HepG2 (cell line): ENCODE data around the gene CAMK1. TPM values are rescaled to one million over a fixed set of nuclear protein-coding genes. Genes with fewer than 3 reads are reported as not detected.
A peak's percentile ranks its signal among the peaks of the same experiment; 100 is the strongest.

Experiments
- ATRX ChIP-seq: sonication (generic); formaldehyde crosslinking; IDR thresholded peaks from 2 replicates; pipeline ENCODE4 v1.4.0; 2020; ENCODE audit warnings: missing genetic modification reagents, borderline replicate concordance
- CHCHD3 ChIP-seq: sonication (generic); formaldehyde crosslinking; IDR thresholded peaks from 2 replicates; pipeline ENCODE4 v1.8.0; 2022; ENCODE audit warnings: mild to moderate bottlenecking, missing genetic modification reagents, moderate library complexity
- DR1 ChIP-seq: sonication (generic); formaldehyde crosslinking; IDR thresholded peaks from 2 replicates; pipeline ENCODE4 v1.8.0; 2021; ENCODE audit warnings: mild to moderate bottlenecking, missing genetic modification reagents, inconsistent platforms
- EP300 ChIP-seq, 3 experiments: sonication (generic) in 1 of 3; formaldehyde crosslinking in 1 of 3; IDR thresholded peaks; 2 replicates each; pipeline versions ENCODE4 v1.5.1 to v1.6.1; 2011 to 2020; ENCODE audit warnings: low read depth in 2 of 3, low read length in 2 of 3, borderline replicate concordance in 1 of 3, improper control_type of control experiment in 1 of 3, mild to moderate bottlenecking in 1 of 3, missing genetic modification reagents in 1 of 3, moderate library complexity in 1 of 3
- PCBP2 ChIP-seq: fragments of 200-400 bp; formaldehyde crosslinking; optimal IDR thresholded peaks from 2 replicates; pipeline ENCODE3; 2018; ENCODE audit warnings: low read length, low read depth; ENCODE audit not compliant: poor library complexity, severe bottlenecking
- SKI ChIP-seq: fragments of 450-650 bp; IDR thresholded peaks from one replicate; pipeline ENCODE4 v1.6.1; 2018; ENCODE audit warnings: mild to moderate bottlenecking; ENCODE audit not compliant: partially characterized antibody
- TFE3 ChIP-seq: IDR thresholded peaks from 2 replicates; pipeline ENCODE4 v1.6.1; 2016
- THAP11 ChIP-seq: IDR thresholded peaks from 2 replicates; pipeline ENCODE4 v1.6.1; 2016; ENCODE audit warnings: missing biosample characterization, missing genetic modification reagents
- ZBTB2 ChIP-seq: sonication (generic); formaldehyde crosslinking; IDR thresholded peaks from 2 replicates; pipeline ENCODE4 v1.8.0; 2022; ENCODE audit warnings: low read depth, missing genetic modification reagents
- ZNF83 ChIP-seq: sonication (generic); formaldehyde crosslinking; IDR thresholded peaks from 2 replicates; pipeline ENCODE4 v1.4.0; 2020; ENCODE audit warnings: missing genetic modification reagents, mild to moderate bottlenecking, borderline replicate concordance
- polyA plus RNA-seq, 8 experiments: library from polyadenylated mRNA; depleted of rRNA in 3 of 8; stranded (reverse) in 7 of 8; unstranded in 1 of 8; fragments of >200 nt; fragmentation: Illumina TruSeq in 4 of 8; extraction: Trizol in 4 of 8; gene quantifications; 2 replicates each; pipeline versions ENCODE4 v1.2.1 to v1.2.3, GENCODE V29; 2011 to 2016; ENCODE audit warnings: low read depth in 4 of 8, missing spikeins in 1 of 8, mixed read lengths in 1 of 8; ENCODE audit not compliant: insufficient read depth in 1 of 8
- total RNA-seq, 5 experiments: library from RNA; depleted of rRNA; stranded (reverse); fragments of >200 nt; fragmentation: Illumina TruSeq; extraction: Trizol; gene quantifications; 2 replicates each; pipeline ENCODE4 v1.2.3, GENCODE V29; 2016; ENCODE audit warnings: low read depth in 1 of 5
- TF ChIP-seq, protein P1 (sequence below): sonication (generic); formaldehyde crosslinking; IDR thresholded peaks from 2 replicates; pipeline ENCODE4 v1.4.0; 2020; ENCODE audit warnings: missing genetic modification reagents
- TF ChIP-seq, protein P2 (sequence below): sonication (generic); formaldehyde crosslinking; IDR thresholded peaks from 2 replicates; pipeline ENCODE4 v1.5.0; 2020; ENCODE audit warnings: mild to moderate bottlenecking, missing genetic modification reagents
- TF ChIP-seq, protein P3 (sequence below): IDR thresholded peaks from 2 replicates; pipeline ENCODE4 v1.6.1; 2016; ENCODE audit warnings: low read depth
- TF ChIP-seq, protein P4 (sequence below): sonication (generic); formaldehyde crosslinking; conservative IDR thresholded peaks from 2 replicates; pipeline ENCODE4 v1.4.0; 2020; ENCODE audit warnings: missing genetic modification reagents

The CAMK1 gene
- total and polyA plus RNA-seq, 2 of the 13 experiments (the other 11 are each of a cell fraction or from before 2014, with no cell fraction given), result 26.4 to 53.3 TPM

GRCh38 chr3:9749645-9750555 is 19.8 kb downstream of the CAMK1 start, which contains the start of gene OGG1 (continued):
- TF ChIP-seq, protein P1, sequence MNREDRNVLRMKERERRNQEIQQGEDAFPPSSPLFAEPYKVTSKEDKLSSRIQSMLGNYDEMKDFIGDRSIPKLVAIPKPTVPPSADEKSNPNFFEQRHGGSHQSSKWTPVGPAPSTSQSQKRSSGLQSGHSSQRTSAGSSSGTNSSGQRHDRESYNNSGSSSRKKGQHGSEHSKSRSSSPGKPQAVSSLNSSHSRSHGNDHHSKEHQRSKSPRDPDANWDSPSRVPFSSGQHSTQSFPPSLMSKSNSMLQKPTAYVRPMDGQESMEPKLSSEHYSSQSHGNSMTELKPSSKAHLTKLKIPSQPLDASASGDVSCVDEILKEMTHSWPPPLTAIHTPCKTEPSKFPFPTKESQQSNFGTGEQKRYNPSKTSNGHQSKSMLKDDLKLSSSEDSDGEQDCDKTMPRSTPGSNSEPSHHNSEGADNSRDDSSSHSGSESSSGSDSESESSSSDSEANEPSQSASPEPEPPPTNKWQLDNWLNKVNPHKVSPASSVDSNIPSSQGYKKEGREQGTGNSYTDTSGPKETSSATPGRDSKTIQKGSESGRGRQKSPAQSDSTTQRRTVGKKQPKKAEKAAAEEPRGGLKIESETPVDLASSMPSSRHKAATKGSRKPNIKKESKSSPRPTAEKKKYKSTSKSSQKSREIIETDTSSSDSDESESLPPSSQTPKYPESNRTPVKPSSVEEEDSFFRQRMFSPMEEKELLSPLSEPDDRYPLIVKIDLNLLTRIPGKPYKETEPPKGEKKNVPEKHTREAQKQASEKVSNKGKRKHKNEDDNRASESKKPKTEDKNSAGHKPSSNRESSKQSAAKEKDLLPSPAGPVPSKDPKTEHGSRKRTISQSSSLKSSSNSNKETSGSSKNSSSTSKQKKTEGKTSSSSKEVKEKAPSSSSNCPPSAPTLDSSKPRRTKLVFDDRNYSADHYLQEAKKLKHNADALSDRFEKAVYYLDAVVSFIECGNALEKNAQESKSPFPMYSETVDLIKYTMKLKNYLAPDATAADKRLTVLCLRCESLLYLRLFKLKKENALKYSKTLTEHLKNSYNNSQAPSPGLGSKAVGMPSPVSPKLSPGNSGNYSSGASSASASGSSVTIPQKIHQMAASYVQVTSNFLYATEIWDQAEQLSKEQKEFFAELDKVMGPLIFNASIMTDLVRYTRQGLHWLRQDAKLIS (CRISPR knock-in tag), result no peak
- TF ChIP-seq, protein P2, sequence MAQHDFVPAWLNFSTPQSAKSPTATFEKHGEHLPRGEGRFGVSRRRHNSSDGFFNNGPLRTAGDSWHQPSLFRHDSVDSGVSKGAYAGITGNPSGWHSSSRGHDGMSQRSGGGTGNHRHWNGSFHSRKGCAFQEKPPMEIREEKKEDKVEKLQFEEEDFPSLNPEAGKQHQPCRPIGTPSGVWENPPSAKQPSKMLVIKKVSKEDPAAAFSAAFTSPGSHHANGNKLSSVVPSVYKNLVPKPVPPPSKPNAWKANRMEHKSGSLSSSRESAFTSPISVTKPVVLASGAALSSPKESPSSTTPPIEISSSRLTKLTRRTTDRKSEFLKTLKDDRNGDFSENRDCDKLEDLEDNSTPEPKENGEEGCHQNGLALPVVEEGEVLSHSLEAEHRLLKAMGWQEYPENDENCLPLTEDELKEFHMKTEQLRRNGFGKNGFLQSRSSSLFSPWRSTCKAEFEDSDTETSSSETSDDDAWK (CRISPR knock-in tag), result no peak
- TF ChIP-seq, protein P3, sequence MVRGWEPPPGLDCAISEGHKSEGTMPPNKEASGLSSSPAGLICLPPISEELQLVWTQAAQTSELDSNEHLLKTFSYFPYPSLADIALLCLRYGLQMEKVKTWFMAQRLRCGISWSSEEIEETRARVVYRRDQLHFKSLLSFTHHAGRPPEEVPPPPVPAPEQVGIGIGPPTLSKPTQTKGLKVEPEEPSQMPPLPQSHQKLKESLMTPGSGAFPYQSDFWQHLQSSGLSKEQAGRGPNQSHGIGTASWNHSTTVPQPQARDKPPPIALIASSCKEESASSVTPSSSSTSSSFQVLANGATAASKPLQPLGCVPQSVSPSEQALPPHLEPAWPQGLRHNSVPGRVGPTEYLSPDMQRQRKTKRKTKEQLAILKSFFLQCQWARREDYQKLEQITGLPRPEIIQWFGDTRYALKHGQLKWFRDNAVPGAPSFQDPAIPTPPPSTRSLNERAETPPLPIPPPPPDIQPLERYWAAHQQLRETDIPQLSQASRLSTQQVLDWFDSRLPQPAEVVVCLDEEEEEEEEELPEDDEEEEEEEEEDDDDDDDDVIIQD (CRISPR knock-in tag), result no peak
- TF ChIP-seq CHCHD3 (no peak), TFE3 (0 out of 2 replicates have a peak, but pooled peaks have one; percentile 7), ZNF83 (CRISPR knock-in tag) (0 out of 2 replicates have a peak, but pooled peaks have one; percentile 79), SKI (no peak), ATRX (no peak), DR1 (peak; percentile 68), THAP11 (CRISPR knock-in tag) (peak; percentile 71), ZBTB2 (CRISPR knock-in tag) (0 out of 2 replicates have a peak, but pooled peaks have one; percentile 27), PCBP2 (no peak), EP300 (IDR thresholded peaks at IDR 0.05; ENCODE audit: low read depth in 2 of 2, low read length in 2 of 2) (peak in 1 of 2 experiments; percentile 6; a peak in 2 of 4 replicates), EP300 (CRISPR knock-in tag; IDR thresholded peaks at IDR 0.05; ENCODE audit: borderline replicate concordance) (no peak)
- TF ChIP-seq, protein P4, sequence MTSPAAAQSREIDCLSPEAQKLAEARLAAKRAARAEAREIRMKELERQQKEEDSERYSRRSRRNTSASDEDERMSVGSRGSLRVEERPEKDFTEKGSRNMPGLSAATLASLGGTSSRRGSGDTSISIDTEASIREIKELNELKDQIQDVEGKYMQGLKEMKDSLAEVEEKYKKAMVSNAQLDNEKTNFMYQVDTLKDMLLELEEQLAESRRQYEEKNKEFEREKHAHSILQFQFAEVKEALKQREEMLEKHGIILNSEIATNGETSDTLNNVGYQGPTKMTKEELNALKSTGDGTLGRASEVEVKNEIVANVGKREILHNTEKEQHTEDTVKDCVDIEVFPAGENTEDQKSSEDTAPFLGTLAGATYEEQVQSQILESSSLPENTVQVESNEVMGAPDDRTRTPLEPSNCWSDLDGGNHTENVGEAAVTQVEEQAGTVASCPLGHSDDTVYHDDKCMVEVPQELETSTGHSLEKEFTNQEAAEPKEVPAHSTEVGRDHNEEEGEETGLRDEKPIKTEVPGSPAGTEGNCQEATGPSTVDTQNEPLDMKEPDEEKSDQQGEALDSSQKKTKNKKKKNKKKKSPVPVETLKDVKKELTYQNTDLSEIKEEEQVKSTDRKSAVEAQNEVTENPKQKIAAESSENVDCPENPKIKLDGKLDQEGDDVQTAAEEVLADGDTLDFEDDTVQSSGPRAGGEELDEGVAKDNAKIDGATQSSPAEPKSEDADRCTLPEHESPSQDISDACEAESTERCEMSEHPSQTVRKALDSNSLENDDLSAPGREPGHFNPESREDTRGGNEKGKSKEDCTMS, result no peak
